T-helper 17 cell (primary cell): Measurements from ENCODE around the gene DNAH3. TPM values are rescaled to one million over a fixed set of nuclear protein-coding genes. Genes with fewer than 3 reads are reported as not detected.
A peak's percentile ranks its signal among the peaks of the same experiment; 100 is the strongest.

Experiments used
- ATAC-seq: fragments of 150-1000 bp; cut with Tn5 transposase; 2 replicates; pipeline ENCODE4 v1.10.0; 2021; ENCODE audit warnings: mild to moderate bottlenecking, moderate library complexity
- DNase-seq, 3 donors: peaks; one replicate each; pipeline versions ENCODE4 v3.0.0 to v3.0.0-alpha.2; 2020 to 2021
- H3K9me3 ChIP-seq: one replicate; pipeline ENCODE4 v1.7.0; 2013; ENCODE audit warnings: low read length, mild to moderate bottlenecking; ENCODE audit not compliant: control insufficient read depth, poor library complexity, severe bottlenecking
- H3K27ac Mint-ChIP-seq: one replicate; pipeline ENCODE4 v1.8.0; 2022; ENCODE audit warnings: mild to moderate bottlenecking, moderate library complexity, mixed read lengths
- H3K27me3 Mint-ChIP-seq: one replicate; pipeline ENCODE4 v1.8.0; 2022; ENCODE audit warnings: mixed read lengths
- H3K36me3 Mint-ChIP-seq: one replicate; pipeline ENCODE4 v1.8.0; 2022; ENCODE audit warnings: low read depth, mixed read lengths
- H3K4me1 Mint-ChIP-seq: one replicate; pipeline ENCODE4 v1.8.0; 2022; ENCODE audit warnings: mild to moderate bottlenecking, mixed read lengths
- H3K4me3 Mint-ChIP-seq: one replicate; pipeline ENCODE4 v1.8.0; 2022; ENCODE audit warnings: mild to moderate bottlenecking, moderate library complexity, mixed read lengths
- total RNA-seq, 4 donors: library from RNA in 2 of 4; stranded (reverse) in 2 of 4; gene quantifications; one replicate each; pipeline ENCODE4 v1.2.3 and lab custom pipeline; 2022 to 2026

DNAH3 gene
- total RNA-seq, 2 donors from 2014 or later = 0.10 TPM; not detected in 1

GRCh38 chr16:21092951-21093350 lies 57.7 kb downstream of the DNAH3 start:
- DNase-seq (no peak), ATAC-seq (no peak)
- Mint-ChIP-seq H3K4me3 (no peak overlapping the region), H3K27ac (no peak overlapping the region), H3K4me1 (no peaks in the 10 kb centered on the region), H3K36me3 (peaks cover 8% of the 10 kb centered on the region), H3K27me3 (peaks cover 42% of the 10 kb centered on the region)
- H3K9me3 ChIP-seq = no peaks in the 10 kb centered on the region

GRCh38 chr16:21088646-21089538 lies 61.8 kb downstream of the DNAH3 start:
- no peak overlapping the region for H3K4me3 Mint-ChIP-seq
- DNase-seq = no peak
- no peaks in the 10 kb centered on the region for H3K9me3 ChIP-seq
- no peak for ATAC-seq
- H3K36me3 Mint-ChIP-seq = peaks cover 8% of the 10 kb centered on the region
- H3K27ac Mint-ChIP-seq = no peak overlapping the region
- peaks cover 2% of the 10 kb centered on the region for H3K4me1 Mint-ChIP-seq
- H3K27me3 Mint-ChIP-seq = peaks cover 38% of the 10 kb centered on the region

GRCh38 chr16:21088143-21088542 lies 62.5 kb downstream of the DNAH3 start:
- Mint-ChIP-seq H3K4me3 (no peak overlapping the region), H3K36me3 (peaks cover 8% of the 10 kb centered on the region), H3K4me1 (peaks cover 3% of the 10 kb centered on the region), H3K27me3 (peaks cover 38% of the 10 kb centered on the region), H3K27ac (no peak overlapping the region)
- H3K9me3 ChIP-seq = no peaks in the 10 kb centered on the region
- no peak for ATAC-seq
- DNase-seq = no peak

- peaks cover 3% of the 10 kb centered on the region for H3K4me1 Mint-ChIP-seq
- H3K36me3 Mint-ChIP-seq = peaks cover 3% of the 10 kb centered on the region
- H3K9me3 ChIP-seq = no peaks in the 10 kb centered on the region
- H3K27me3 Mint-ChIP-seq = peaks cover 31% of the 10 kb centered on the region
- ATAC-seq (no peak), DNase-seq (no peak)
- H3K27ac Mint-ChIP-seq = no peak overlapping the region
- no peak overlapping the region for H3K4me3 Mint-ChIP-seq
Measured at GRCh38 chr16:21084631-21085225, 65.9 kb downstream of the DNAH3 start.

GRCh38 chr16:21083729-21084268 lies 66.8 kb downstream of the DNAH3 start:
- no peak overlapping the region for H3K27ac Mint-ChIP-seq

GRCh38 chr16:21081329-21081728 lies 69.3 kb downstream of the DNAH3 start:
- no peaks in the 10 kb centered on the region for H3K36me3 Mint-ChIP-seq
- no peak overlapping the region for H3K27ac Mint-ChIP-seq

More at GRCh38 chr16:21083729-21084268, 66.8 kb downstream of the DNAH3 start:
- peaks cover 2% of the 10 kb centered on the region for H3K36me3 Mint-ChIP-seq
- no peaks in the 10 kb centered on the region for H3K9me3 ChIP-seq
- ATAC-seq (peak; percentile 62), DNase-seq (peak in 2 of 3 donors; percentile 19 to 38)
- H3K27me3 Mint-ChIP-seq = peaks cover 22% of the 10 kb centered on the region
- H3K4me3 Mint-ChIP-seq = no peak overlapping the region
- peaks cover 3% of the 10 kb centered on the region for H3K4me1 Mint-ChIP-seq

GRCh38 chr16:21078563-21078962 lies 72.1 kb downstream of the DNAH3 start:
- no peak overlapping the region for H3K27ac Mint-ChIP-seq
- no peak overlapping the region for H3K4me3 Mint-ChIP-seq
- H3K27me3 Mint-ChIP-seq = no peaks in the 10 kb centered on the region
- H3K9me3 ChIP-seq = no peaks in the 10 kb centered on the region
- DNase-seq (no peak), ATAC-seq (no peak)
- no peaks in the 10 kb centered on the region for H3K4me1 Mint-ChIP-seq
- no peaks in the 10 kb centered on the region for H3K36me3 Mint-ChIP-seq

More at GRCh38 chr16:21081329-21081728, 69.3 kb downstream of the DNAH3 start:
- peaks cover 3% of the 10 kb centered on the region for H3K4me1 Mint-ChIP-seq
- peaks cover under 1% of the 10 kb centered on the region for H3K27me3 Mint-ChIP-seq
- DNase-seq (no peak), ATAC-seq (no peak)
- H3K9me3 ChIP-seq = no peaks in the 10 kb centered on the region
- H3K4me3 Mint-ChIP-seq = no peak overlapping the region

GRCh38 chr16:21076186-21076883 lies 74.3 kb downstream of the DNAH3 start:
- H3K36me3 Mint-ChIP-seq = no peaks in the 10 kb centered on the region
- no peaks in the 10 kb centered on the region for H3K27me3 Mint-ChIP-seq
- H3K27ac Mint-ChIP-seq = no peak overlapping the region
- ATAC-seq = no peak
- no peak for DNase-seq
- H3K9me3 ChIP-seq = no peaks in the 10 kb centered on the region
- H3K4me3 Mint-ChIP-seq = no peak overlapping the region
- no peaks in the 10 kb centered on the region for H3K4me1 Mint-ChIP-seq

- H3K27me3 Mint-ChIP-seq = no peaks in the 10 kb centered on the region
- no peak overlapping the region for H3K27ac Mint-ChIP-seq
- no peaks in the 10 kb centered on the region for H3K36me3 Mint-ChIP-seq
- H3K4me1 Mint-ChIP-seq = no peaks in the 10 kb centered on the region
- H3K9me3 ChIP-seq = no peaks in the 10 kb centered on the region
- ATAC-seq = no peak
- DNase-seq = no peak
- H3K4me3 Mint-ChIP-seq = no peak overlapping the region
Measured at GRCh38 chr16:21075252-21075651, 75.4 kb downstream of the DNAH3 start.

GRCh38 chr16:21072976-21073375 lies 77.7 kb downstream of the DNAH3 start:
- DNase-seq = no peak
- Mint-ChIP-seq H3K27ac (no peak overlapping the region), H3K36me3 (no peaks in the 10 kb centered on the region), H3K4me1 (no peaks in the 10 kb centered on the region), H3K27me3 (no peaks in the 10 kb centered on the region), H3K4me3 (no peak overlapping the region)
- ATAC-seq = no peak
- H3K9me3 ChIP-seq = no peaks in the 10 kb centered on the region

- DNase-seq = no peak
- ATAC-seq = no peak
Measured at GRCh38 chr16:21071741-21072140, 78.9 kb downstream of the DNAH3 start.

GRCh38 chr16:21070564-21070963 lies 80.1 kb downstream of the DNAH3 start:
- ATAC-seq = no peak
- H3K9me3 ChIP-seq = no peaks in the 10 kb centered on the region
- Mint-ChIP-seq H3K27ac (no peak overlapping the region), H3K4me1 (no peaks in the 10 kb centered on the region), H3K4me3 (no peak overlapping the region), H3K36me3 (no peaks in the 10 kb centered on the region), H3K27me3 (no peaks in the 10 kb centered on the region)
- DNase-seq = no peak

More at GRCh38 chr16:21071741-21072140, 78.9 kb downstream of the DNAH3 start:
- Mint-ChIP-seq H3K4me3 (no peak overlapping the region), H3K4me1 (no peaks in the 10 kb centered on the region), H3K27ac (no peak overlapping the region), H3K27me3 (no peaks in the 10 kb centered on the region), H3K36me3 (no peaks in the 10 kb centered on the region)
- no peaks in the 10 kb centered on the region for H3K9me3 ChIP-seq

- Mint-ChIP-seq H3K4me3 (no peak overlapping the region), H3K27ac (no peak overlapping the region), H3K4me1 (no peaks in the 10 kb centered on the region), H3K27me3 (no peaks in the 10 kb centered on the region), H3K36me3 (no peaks in the 10 kb centered on the region)
- no peak for ATAC-seq
- DNase-seq = no peak
- H3K9me3 ChIP-seq = no peaks in the 10 kb centered on the region
Measured at GRCh38 chr16:21069986-21070385, 80.7 kb downstream of the DNAH3 start.
